ENCODE measurements around the gene IKBIP. TPM values are rescaled to one million over a fixed set of nuclear protein-coding genes. Genes with fewer than 3 reads are reported as not detected.
"Not testable (repeated sequence)": the region's sequence is repeated elsewhere in the genome, so short reads cannot be mapped to it uniquely, and the experiment has no call there.

The IKBIP gene
- total RNA-seq: 9.4 TPM

- FAIRE-seq (no peak), DNase-seq (ENCODE audit: low spot score in 2 of 2) (peak; percentile 96 to 97)
Measured at GRCh38 chr12:98644712-98645571, at the start of gene IKBIP, which contains the start of gene APAF1. TSS of gene IKBIP (minus strand) at chr12:98644788. CDS start at chr12:98644701, 87 bp downstream. TSS of gene APAF1 (plus strand) at chr12:98645290. CDS start at chr12:98648360, 3,070 bp downstream.

GRCh38 chr12:98691351-98691750 is 46.8 kb upstream of the IKBIP start:
- no peak for FAIRE-seq
- no peak for DNase-seq (ENCODE audit: low spot score in 2 of 2)

GRCh38 chr12:98686603-98687002 is 42.0 kb upstream of the IKBIP start:
- no peak for FAIRE-seq

GRCh38 chr12:98684199-98684598 is 39.6 kb upstream of the IKBIP start:
- no peak for FAIRE-seq
- DNase-seq (ENCODE audit: low spot score in 2 of 2): no peak

More at GRCh38 chr12:98686603-98687002, 42.0 kb upstream of the IKBIP start:
- DNase-seq (ENCODE audit: low spot score in 2 of 2): no peak

GRCh38 chr12:98679611-98680005 is 35.0 kb upstream of the IKBIP start:
- DNase-seq (ENCODE audit: low spot score in 2 of 2) (no peak), FAIRE-seq (no peak)

GRCh38 chr12:98678946-98679610 is 34.5 kb upstream of the IKBIP start:
- no peak for FAIRE-seq

GRCh38 chr12:98678236-98678945 is 33.8 kb upstream of the IKBIP start:
- DNase-seq (ENCODE audit: low spot score in 2 of 2) (no peak), FAIRE-seq (no peak)

More at GRCh38 chr12:98678946-98679610, 34.5 kb upstream of the IKBIP start:
- no peak for DNase-seq (ENCODE audit: low spot score in 2 of 2)

GRCh38 chr12:98674841-98675240 is 30.3 kb upstream of the IKBIP start:
- DNase-seq (ENCODE audit: low spot score in 2 of 2) (no peak), FAIRE-seq (no peak)

- FAIRE-seq: no peak
Measured at GRCh38 chr12:98671459-98671858, 26.9 kb upstream of the IKBIP start.

GRCh38 chr12:98669751-98670150 is 25.2 kb upstream of the IKBIP start:
- FAIRE-seq (no peak), DNase-seq (ENCODE audit: low spot score in 2 of 2) (no peak)

More at GRCh38 chr12:98671459-98671858, 26.9 kb upstream of the IKBIP start:
- DNase-seq (ENCODE audit: low spot score in 2 of 2): no peak

- no peak for FAIRE-seq
Measured at GRCh38 chr12:98660521-98660920, 15.9 kb upstream of the IKBIP start.

GRCh38 chr12:98656289-98657101 is 11.9 kb upstream of the IKBIP start:
- FAIRE-seq: no peak

More at GRCh38 chr12:98660521-98660920, 15.9 kb upstream of the IKBIP start:
- no peak for DNase-seq (ENCODE audit: low spot score in 2 of 2)

GRCh38 chr12:98653866-98654493 is 9.4 kb upstream of the IKBIP start:
- DNase-seq (ENCODE audit: low spot score in 2 of 2) (peak; percentile 58 to 61), FAIRE-seq (peak; percentile 94)

More at GRCh38 chr12:98656289-98657101, 11.9 kb upstream of the IKBIP start:
- DNase-seq (ENCODE audit: low spot score in 2 of 2): no peak

GRCh38 chr12:98651328-98651727 is 6.7 kb upstream of the IKBIP start:
- FAIRE-seq (no peak), DNase-seq (ENCODE audit: low spot score in 2 of 2) (no peak)

GRCh38 chr12:98646294-98647090 is 1.9 kb upstream of the IKBIP start:
- FAIRE-seq (no peak), DNase-seq (ENCODE audit: low spot score in 2 of 2) (no peak)

GRCh38 chr12:98645572-98646067 is 1.0 kb upstream of the IKBIP start:
- peak; percentile 15 to 36 for DNase-seq (ENCODE audit: low spot score in 2 of 2)
- FAIRE-seq: no peak

GRCh38 chr12:98644433-98644711 is 216 bp downstream of the IKBIP start:
- FAIRE-seq: no peak
- no peak for DNase-seq (ENCODE audit: low spot score in 2 of 2)

- not testable (repeated sequence) for FAIRE-seq; DNase-seq (ENCODE audit: low spot score in 2 of 2)
Measured at GRCh38 chr12:98642801-98643200, 1.8 kb downstream of the IKBIP start.

- no peak for DNase-seq (ENCODE audit: low spot score in 2 of 2)
- no peak for FAIRE-seq
Measured at GRCh38 chr12:98639491-98639890, 5.1 kb downstream of the IKBIP start.

Data from frontal cortex (tissue), 4 donors.